Measurements from ENCODE around the gene SLC25A53.

The SLC25A53 gene

DNA sequence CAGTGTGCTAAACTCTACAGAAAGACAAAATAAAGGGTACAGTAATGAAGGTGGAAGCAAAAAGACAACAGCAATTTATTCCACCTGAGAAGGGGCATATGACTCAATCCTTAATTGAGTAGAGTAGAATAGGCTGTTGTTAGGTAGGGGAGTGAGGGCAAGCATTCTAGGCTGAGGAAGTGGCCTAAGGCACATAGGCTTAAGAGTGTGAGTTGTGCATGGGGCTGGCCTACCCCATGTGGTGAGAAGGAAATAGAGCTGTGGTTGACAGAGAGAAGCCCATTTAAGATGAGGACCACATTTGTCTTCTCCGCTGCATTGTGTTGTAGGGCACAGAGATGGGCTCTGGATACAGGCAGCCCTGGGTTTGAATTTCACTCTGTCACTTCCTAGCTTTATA is 47.9 kb downstream of the SLC25A53 start (continued):
- TF ChIP-seq ZNF837 (tag by site-specific recombination; IDR thresholded peaks at IDR 0.05) (no peak), ZNF423 (tag by site-specific recombination; IDR thresholded peaks at IDR 0.05) (no peak), KLF8 (tag by site-specific recombination; IDR thresholded peaks at IDR 0.05) (no peak), ZNF239 (tag by site-specific recombination; IDR thresholded peaks at IDR 0.05) (no peak), ZNF626 (tag by site-specific recombination; IDR thresholded peaks at IDR 0.05) (no peak), ZEB2 (tag by site-specific recombination; IDR thresholded peaks at IDR 0.05) (no peak), ZBTB17 (tag by site-specific recombination; IDR thresholded peaks at IDR 0.05) (no peak), ZFP37 (tag by site-specific recombination; IDR thresholded peaks at IDR 0.05) (no peak)

DNA sequence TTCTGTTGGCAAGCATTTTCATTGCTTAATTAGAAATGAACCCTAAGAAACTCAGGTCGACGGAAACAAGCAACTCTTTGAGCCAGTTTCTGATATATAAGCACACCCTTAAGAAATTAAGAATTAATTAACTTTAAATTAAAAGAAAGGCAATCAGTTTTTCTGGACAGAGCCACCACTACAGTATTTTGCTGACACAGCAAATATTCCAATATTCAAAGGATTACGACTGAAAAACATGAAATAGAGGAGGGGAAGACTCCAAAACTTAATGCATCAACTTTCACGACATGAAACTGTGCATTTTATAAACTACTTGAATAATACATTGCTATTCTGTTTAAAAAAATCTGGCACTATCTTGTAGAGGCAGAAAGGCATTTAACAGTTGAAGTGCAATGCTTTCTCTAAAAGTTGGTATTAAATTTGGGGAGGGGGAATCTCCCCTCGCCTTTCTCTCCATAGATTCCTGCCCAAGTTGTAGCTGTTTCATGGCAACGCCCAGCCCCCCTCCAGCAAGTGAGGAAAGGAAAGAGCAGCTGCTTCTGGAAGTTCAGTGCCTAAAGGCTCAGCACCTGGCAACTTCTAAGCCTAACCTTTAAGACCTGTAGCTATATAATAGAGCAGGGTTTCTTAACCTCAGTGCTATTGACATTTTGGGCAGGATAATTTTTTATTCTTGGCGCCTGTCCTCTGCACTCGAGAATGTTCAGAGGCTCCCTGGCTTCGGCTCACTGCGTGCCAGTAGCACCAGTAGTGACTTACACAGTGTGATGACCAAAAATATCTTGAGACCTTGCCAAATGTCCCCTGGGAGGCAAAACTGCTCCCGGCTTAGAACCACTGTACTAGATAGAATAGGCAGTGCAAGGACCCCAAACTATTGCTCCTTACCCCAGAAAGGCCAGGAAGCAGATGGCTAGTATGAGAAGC is 51.2 kb downstream of the SLC25A53 start:
- CTCF ChIA-PET = no interaction called here

DNA sequence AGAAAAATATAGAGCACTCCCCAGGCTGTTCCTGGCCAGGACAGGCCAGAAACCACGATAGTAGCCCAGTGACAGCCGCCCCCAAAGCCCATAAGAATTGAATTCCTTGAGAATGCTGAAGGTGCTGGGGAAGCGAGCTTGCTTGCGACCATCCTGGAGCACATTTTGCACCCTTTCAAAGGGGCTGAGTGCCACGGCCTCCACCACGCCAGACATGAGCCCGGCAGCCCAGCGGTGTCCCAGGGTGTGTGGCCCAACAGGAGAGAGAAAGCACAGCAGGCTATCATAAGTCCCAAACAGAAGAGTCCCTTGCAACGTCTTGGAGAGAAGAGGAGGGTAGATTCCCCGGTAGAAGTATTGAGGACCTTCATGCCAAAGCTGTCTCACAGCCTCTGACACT is 52.1 kb downstream of the SLC25A53 start:
- TF ChIP-seq ZFHX2 (tag by site-specific recombination; conservative IDR thresholded peaks at IDR 0.05) (no peak), TRIM28 (IDR thresholded peaks at IDR 0.05; ENCODE audit: borderline replicate concordance, low read length) (no peak), ZNF664 (tag by site-specific recombination; IDR thresholded peaks at IDR 0.05) (no peak), ZNF677 (tag by site-specific recombination; IDR thresholded peaks at IDR 0.05) (no peak), HOXD13 (CRISPR knock-in tag; IDR thresholded peaks at IDR 0.05; ENCODE audit: borderline replicate concordance) (no peak), ZNF837 (tag by site-specific recombination; IDR thresholded peaks at IDR 0.05) (no peak), ZNF843 (tag by site-specific recombination; IDR thresholded peaks at IDR 0.05) (no peak), ZNF223 (tag by site-specific recombination; IDR thresholded peaks at IDR 0.05) (no peak)
- TF ChIP-seq, protein P1, sequence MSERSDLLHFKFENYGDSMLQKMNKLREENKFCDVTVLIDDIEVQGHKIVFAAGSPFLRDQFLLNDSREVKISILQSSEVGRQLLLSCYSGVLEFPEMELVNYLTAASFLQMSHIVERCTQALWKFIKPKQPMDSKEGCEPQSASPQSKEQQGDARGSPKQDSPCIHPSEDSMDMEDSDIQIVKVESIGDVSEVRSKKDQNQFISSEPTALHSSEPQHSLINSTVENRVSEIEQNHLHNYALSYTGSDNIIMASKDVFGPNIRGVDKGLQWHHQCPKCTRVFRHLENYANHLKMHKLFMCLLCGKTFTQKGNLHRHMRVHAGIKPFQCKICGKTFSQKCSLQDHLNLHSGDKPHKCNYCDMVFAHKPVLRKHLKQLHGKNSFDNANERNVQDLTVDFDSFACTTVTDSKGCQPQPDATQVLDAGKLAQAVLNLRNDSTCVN (tag by site-specific recombination; optimal IDR thresholded peaks at IDR 0.05) = no peak
- TF ChIP-seq, protein P2, sequence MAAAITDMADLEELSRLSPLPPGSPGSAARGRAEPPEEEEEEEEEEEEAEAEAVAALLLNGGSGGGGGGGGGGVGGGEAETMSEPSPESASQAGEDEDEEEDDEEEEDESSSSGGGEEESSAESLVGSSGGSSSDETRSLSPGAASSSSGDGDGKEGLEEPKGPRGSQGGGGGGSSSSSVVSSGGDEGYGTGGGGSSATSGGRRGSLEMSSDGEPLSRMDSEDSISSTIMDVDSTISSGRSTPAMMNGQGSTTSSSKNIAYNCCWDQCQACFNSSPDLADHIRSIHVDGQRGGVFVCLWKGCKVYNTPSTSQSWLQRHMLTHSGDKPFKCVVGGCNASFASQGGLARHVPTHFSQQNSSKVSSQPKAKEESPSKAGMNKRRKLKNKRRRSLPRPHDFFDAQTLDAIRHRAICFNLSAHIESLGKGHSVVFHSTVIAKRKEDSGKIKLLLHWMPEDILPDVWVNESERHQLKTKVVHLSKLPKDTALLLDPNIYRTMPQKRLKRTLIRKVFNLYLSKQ (tag by site-specific recombination; IDR thresholded peaks at IDR 0.05; ENCODE audit: borderline replicate concordance) = no peak
- Histone ChIP-seq H3K27ac (ENCODE audit: extremely low read depth, low read depth, low read length) (no peak overlapping the region), H3K36me3 (ENCODE audit: control insufficient read depth in 2 of 2, insufficient read depth in 1 of 2, low read length in 2 of 2) (no peaks in the 10 kb centered on the region), H3K4me1 (ENCODE audit: control insufficient read depth, insufficient read depth, low read length) (no peaks in the 10 kb centered on the region), H3K9me3 (ENCODE audit: control insufficient read depth, insufficient read depth, low read depth, low read length) (no peaks in the 10 kb centered on the region), H3K4me3 (ENCODE audit: low read depth, low read length) (no peak overlapping the region)
- ChIA-PET POLR2A (no interaction called here), CTCF (no interaction called here)

More for the DNA sequence above, 51.2 kb downstream of the SLC25A53 start:
- no peak overlapping the region for H3K27ac ChIP-seq (ENCODE audit: extremely low read depth, low read depth, low read length)
- POLR2A ChIA-PET = no interaction called here
- H3K4me1 ChIP-seq (ENCODE audit: control insufficient read depth, insufficient read depth, low read length) = no peaks in the 10 kb centered on the region
- H3K4me3 ChIP-seq (ENCODE audit: low read depth, low read length) = no peak overlapping the region
- TF ChIP-seq GLI4 (tag by site-specific recombination; IDR thresholded peaks at IDR 0.05) (no peak), BCL11B (tag by site-specific recombination; IDR thresholded peaks at IDR 0.05; ENCODE audit: low read depth) (no peak), ZNF510 (tag by site-specific recombination; IDR thresholded peaks at IDR 0.05; ENCODE audit: insufficient replicate concordance) (no peak), ZNF248 (tag by site-specific recombination; IDR thresholded peaks at IDR 0.05) (no peak), ZNF426 (tag by site-specific recombination; IDR thresholded peaks at IDR 0.05) (no peak), KLF10 (tag by site-specific recombination; IDR thresholded peaks at IDR 0.05) (no peak)
- TF ChIP-seq, protein P3, sequence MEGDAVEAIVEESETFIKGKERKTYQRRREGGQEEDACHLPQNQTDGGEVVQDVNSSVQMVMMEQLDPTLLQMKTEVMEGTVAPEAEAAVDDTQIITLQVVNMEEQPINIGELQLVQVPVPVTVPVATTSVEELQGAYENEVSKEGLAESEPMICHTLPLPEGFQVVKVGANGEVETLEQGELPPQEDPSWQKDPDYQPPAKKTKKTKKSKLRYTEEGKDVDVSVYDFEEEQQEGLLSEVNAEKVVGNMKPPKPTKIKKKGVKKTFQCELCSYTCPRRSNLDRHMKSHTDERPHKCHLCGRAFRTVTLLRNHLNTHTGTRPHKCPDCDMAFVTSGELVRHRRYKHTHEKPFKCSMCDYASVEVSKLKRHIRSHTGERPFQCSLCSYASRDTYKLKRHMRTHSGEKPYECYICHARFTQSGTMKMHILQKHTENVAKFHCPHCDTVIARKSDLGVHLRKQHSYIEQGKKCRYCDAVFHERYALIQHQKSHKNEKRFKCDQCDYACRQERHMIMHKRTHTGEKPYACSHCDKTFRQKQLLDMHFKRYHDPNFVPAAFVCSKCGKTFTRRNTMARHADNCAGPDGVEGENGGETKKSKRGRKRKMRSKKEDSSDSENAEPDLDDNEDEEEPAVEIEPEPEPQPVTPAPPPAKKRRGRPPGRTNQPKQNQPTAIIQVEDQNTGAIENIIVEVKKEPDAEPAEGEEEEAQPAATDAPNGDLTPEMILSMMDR (tag by site-specific recombination; IDR thresholded peaks at IDR 0.05) = no peak
- TF ChIP-seq, protein P4, sequence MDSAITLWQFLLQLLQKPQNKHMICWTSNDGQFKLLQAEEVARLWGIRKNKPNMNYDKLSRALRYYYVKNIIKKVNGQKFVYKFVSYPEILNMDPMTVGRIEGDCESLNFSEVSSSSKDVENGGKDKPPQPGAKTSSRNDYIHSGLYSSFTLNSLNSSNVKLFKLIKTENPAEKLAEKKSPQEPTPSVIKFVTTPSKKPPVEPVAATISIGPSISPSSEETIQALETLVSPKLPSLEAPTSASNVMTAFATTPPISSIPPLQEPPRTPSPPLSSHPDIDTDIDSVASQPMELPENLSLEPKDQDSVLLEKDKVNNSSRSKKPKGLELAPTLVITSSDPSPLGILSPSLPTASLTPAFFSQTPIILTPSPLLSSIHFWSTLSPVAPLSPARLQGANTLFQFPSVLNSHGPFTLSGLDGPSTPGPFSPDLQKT (IDR thresholded peaks at IDR 0.05; ENCODE audit: borderline replicate concordance, low read depth, low read length) = no peak
- H3K36me3 ChIP-seq (ENCODE audit: control insufficient read depth in 2 of 2, insufficient read depth in 1 of 2, low read length in 2 of 2) = no peaks in the 10 kb centered on the region
- H3K9me3 ChIP-seq (ENCODE audit: control insufficient read depth, insufficient read depth, low read depth, low read length) = no peaks in the 10 kb centered on the region

Measured in HEK293 (cell line).